ENCODE data around the gene C19orf47. TPM values are rescaled to one million over a fixed set of nuclear protein-coding genes. Genes with fewer than 3 reads are reported as not detected.
A peak's percentile ranks its signal among the peaks of the same experiment; 100 is the strongest.

C19orf47 gene
- 18.8 and 24.2 TPM in 2 replicates for total RNA-seq (2014; rRNA removed)
- 20.3 TPM for polyA plus RNA-seq (2012)

DNA sequence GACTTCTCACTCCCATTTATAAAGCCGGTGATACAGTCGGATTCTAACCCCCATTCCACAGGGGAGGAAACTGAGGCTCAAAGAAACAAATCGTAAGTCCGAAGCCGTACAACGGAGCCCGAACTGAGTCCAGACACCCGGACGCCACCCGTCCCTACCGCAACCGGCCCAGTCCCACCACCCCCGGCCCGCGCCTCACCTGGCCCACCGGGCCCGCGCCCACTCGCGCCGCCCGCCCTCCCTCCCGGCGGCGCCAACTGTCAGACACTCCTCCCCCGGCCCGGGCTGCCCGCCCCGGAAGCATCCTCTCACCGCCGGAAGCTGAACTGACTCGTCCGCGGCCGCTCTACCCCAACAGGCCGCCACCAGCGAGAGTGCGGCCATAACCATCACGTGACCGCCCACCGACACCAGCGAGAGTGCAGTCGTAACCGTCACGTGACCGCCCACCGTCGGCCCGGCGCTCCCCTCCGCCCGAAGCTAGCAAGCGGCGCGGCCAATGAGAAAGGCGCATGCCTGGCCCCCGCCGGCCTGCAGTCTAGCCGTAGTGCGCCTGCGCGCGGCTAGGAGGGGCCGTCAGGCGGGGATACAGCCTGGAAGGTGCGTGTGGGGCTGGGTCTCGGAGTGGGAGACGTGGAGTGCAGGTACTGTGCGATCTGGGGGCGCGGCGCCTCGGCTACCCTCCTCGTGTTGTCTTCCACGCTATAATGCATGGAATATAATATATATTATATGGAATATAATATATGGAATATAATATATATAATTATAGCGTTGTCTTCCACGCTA lies at the start of gene C19orf47, which contains the start of gene PLD3:
C19orf47 (minus strand) TSS at position 273 of the 789 bp plus-strand sequence. CDS start 6,540 bp downstream, outside the sequence.
PLD3 (plus strand) TSS at position 571 of the 789 bp plus-strand sequence. CDS start 17,789 bp downstream, outside the sequence.
- peak; percentile 98 for DNase-seq (ENCODE audit: low read depth)

DNA sequence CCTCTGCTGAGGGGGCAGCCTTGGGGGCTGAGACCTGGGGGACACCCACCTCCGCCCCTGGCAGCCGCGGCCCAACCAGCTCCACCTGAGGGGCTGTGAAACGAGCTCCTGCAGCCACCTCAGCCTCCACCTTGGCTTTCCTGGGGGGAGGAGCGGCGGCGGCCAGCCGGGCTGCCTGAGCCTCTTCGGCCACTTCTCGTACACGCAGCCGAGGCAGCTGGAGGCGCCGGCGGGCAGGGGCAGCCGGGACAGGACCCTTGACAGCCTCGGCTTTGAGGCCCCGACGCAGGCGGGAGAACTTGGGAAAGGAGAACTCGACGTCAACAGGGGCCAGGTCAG lies 49.3 kb upstream of the C19orf47 start:
- DNase-seq (ENCODE audit: low read depth), result no peak

DNA sequence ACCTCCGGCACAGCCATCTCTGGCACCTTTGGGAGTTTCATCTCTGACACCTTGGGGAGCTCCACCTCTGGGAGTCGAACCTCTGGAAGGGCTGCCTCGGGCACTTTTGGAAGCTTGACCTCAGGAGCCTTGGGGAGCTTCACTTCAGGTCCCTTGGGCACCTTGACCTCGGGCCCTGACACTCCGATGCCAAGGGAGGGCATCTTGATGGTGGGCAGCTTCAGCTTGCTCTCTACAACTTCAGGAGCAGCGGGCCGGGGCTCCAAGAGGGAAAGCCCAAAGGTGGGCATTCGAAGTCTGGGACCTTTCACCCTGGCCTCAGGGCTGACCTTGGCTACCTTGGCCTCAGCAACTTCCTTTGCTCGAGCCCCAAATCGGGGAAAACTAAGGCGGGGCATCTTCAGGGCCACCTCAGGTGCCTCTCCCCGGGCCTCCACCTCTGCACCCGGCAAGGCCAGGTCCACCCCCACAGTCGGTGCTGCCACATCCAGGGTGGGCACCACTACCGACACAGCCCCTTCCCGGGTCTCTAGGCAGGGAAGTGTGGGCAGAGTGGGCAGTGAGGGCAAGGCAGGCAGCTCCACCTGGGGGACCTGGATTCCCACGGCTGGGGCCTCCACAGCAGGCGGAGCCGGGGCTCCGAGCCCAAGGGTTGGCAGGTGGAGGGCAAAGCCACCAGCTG lies 48.8 kb upstream of the C19orf47 start:
- DNase-seq (ENCODE audit: low read depth), result no peak

DNA sequence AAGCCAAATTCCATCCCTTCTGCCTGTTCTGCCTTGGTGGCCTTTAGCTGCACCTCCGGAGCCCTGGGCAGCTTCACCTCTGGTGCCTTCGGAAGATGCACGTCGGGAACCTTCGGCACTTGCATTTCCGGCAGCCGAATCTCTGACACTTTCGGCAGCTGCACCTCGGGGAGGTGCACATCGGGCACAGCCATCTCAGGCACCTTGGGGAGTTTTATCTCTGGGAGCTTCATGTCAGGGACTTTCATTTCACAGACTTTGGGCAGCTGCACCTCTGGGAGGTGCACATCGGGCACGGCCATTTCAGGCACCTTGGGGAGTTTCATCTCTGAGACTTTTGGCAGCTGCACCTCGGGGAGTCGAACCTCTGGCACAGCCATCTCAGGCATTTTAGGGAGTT lies 47.8 kb upstream of the C19orf47 start:
- DNase-seq (ENCODE audit: low read depth), result no peak

GRCh38 chr19:40394816-40395210 lies 46.6 kb upstream of the C19orf47 start:
- DNase-seq (ENCODE audit: low read depth), result no peak

- DNase-seq (ENCODE audit: low read depth), result no peak
Observed at GRCh38 chr19:40393894-40394815, 46.0 kb upstream of the C19orf47 start.

GRCh38 chr19:40392894-40393517 lies 44.8 kb upstream of the C19orf47 start:
- DNase-seq (ENCODE audit: low read depth), result no peak

GRCh38 chr19:40392123-40392522 lies 43.9 kb upstream of the C19orf47 start:
- DNase-seq (ENCODE audit: low read depth), result no peak

DNA sequence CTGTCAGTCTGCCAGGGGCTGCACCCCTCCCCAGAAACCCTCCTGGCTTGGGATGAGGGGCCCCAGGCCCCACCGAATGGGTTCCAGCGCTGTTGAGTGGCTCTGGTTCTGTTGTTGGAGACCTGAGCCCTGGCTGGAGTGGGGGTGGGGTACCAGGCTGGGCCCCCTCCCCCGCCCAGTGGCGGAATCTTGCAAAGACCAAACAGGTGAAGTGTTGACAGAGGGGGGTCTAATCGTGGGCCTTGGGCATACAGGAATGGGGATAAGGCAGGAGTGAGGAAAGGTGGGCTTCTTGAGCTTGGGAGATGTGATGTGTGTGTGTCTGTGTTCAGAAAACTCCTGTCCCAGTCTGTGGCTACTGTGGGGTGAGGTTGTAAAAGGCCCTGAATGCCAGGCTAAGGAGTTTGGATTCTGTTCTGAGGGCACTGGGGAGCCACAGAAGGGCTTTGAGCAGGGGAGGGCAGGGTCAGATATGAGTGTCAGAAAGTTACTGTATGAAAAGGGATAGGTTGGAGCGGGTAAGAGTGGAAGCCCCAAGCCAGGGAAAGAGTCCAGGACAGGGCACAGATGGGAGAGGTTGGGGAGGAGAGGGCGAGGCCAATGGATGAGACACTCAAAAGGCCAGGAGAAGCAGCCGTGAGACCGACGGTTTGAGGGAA lies 42.0 kb upstream of the C19orf47 start, which contains the start of gene HIPK4:
HIPK4 (minus strand) TSS at position 98 of the 659 bp plus-strand sequence. CDS start 279 bp downstream, outside the sequence.
- DNase-seq (ENCODE audit: low read depth), result no peak

GRCh38 chr19:40389404-40390083 lies 41.3 kb upstream of the C19orf47 start:
- DNase-seq (ENCODE audit: low read depth), result no peak

DNA sequence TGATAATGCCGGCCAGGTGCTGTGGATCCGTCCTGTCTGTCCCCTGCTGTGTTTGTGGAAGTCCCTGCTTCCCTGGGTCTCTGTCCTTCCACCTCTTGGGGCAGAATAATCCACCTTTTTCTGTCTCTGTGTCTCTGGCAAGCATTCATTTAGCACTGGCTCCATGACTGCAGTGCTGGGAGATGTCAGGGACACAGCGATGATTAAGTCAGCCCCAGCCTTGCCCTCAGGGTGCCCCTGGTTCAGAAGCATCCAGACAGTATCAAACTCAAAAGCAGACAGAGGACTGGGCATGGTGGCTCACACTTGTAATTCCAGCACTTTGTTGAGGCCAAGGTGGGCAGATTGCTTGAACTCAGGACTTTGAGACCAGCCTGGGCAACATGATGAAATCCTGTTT lies 40.3 kb upstream of the C19orf47 start:
- DNase-seq (ENCODE audit: low read depth), result no peak

GRCh38 chr19:40387155-40387554 lies 39.0 kb upstream of the C19orf47 start:
- DNase-seq (ENCODE audit: low read depth), result peak; percentile 28

GRCh38 chr19:40383668-40384248 lies 35.6 kb upstream of the C19orf47 start:
- no peak for DNase-seq (ENCODE audit: low read depth)

- no peak for DNase-seq (ENCODE audit: low read depth)
Observed at GRCh38 chr19:40381321-40381720, 33.1 kb upstream of the C19orf47 start.

DNA sequence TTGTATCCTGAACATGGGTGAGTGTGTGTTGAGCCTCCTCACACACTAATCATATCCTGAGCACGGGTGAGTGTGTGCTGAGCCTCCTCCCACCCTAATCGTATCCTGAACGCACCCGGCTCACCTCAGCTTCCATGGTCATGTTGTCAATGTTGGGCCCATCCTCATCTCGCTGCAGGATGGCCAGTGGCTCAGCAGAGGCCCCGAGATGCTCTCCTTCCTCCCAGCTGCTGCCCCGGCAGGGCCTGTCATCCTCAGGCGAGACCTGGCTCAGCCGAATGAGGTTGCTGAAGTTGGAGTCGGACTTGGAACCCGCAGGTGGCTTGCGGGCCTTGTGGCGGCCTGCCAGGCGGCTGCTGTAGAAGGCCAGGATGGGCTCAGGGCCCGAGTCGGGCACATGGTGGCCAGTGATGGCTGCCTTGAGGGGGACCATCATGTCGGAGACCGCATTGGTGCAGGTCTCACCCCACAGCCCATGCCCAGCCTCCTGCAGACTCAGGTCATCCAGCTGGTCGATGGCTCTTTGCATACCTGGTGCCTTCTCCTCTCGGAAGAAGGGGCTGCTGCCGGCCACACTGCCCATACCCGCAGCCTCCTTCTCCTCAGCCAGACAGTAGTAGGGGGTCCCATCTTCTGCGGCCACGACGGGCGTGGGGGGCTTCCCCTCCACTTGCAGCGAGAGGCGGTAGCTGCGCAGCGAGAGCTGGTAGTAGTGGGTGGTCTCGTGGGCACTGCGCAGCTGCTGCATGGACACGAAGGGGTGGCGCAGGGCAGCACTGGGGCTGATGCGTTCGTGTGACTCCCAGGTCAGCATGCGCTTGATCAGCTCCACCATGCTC lies 32.2 kb upstream of the C19orf47 start:
- DNase-seq (ENCODE audit: low read depth), result no peak

DNA sequence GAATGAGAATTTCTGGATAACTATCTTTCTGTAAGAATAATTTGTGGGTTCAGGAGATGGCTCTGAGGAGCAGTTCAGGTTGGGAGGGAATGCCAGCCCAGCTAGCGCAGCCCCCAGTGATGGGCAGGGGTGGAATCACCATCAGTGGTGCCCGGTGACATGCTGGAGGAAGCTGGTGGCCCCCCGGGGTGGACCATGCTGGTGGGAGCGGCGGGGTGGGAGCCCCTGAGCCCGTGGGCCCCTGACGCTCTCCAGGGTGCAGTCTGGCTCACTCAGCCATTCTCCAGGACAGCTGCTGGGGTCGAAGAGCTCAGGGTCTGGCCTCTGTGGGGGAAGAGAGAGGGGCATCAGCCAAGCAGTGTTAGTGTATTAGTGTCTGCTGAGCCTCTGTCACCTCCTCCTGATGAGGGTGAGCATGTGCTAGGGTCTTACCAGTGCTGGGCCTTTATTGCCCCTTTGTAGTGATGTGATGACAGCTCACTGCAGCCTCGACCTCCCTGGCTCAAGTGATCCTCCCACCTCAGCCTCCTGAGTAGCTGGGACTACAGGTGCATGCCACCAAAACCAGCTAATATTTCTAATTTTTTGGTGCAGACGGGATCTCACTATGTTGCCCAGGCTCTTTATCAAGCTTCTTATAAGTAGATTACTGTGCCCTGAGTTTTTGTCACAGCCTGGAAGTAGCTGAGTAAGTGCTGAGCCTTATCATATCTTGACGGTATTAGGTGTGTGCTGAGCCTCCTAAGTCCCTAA lies 31.4 kb upstream of the C19orf47 start:
- no peak for DNase-seq (ENCODE audit: low read depth)

DNA sequence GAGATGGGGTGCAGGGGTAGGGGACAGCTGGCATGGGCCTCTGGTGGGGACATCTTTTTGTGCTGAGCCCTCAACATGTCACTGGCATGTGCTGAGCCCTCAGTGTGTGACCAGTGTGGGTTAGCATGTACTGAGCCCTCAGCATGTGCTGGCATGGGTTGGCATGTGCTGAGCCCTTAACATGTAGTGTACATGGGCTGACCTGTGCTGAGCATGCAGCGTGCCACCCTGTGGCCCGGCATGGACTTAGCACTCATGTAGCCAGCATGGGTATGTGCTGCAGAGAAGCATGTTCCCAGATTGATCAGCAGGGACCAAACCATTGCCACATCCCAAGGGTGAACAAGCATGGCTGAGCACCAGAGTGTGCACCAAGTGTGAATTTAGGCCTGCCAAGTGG lies 30.3 kb upstream of the C19orf47 start:
- no peak for DNase-seq (ENCODE audit: low read depth)

GRCh38 chr19:40377876-40378385 lies 29.7 kb upstream of the C19orf47 start:
- DNase-seq (ENCODE audit: low read depth), result no peak

Measured in LHCN-M2 (cell line).